GM23338 (cell line): ENCODE results near the gene MTHFSD. TPM values are rescaled to one million over a fixed set of nuclear protein-coding genes. Genes with fewer than 3 reads are reported as not detected.

ENCODE experiments used
- ATAC-seq: fragments of 200-7000 bp; cut with Tn5 transposase; 3 replicates; pipeline ENCODE4 v1.9.1; 2020
- DNase-seq: peaks from one replicate; pipeline ENCODE4 v3.0.0-alpha.2; 2015; ENCODE audit warnings: low spot score
- H2AFZ ChIP-seq: fragments of 200-600 bp; sonication (generic); 2 replicates; pipeline ENCODE4 v1.8.0; 2016; ENCODE audit warnings: antibody characterized with exemption, mild to moderate bottlenecking, moderate library complexity
- H3F3A ChIP-seq: fragments of 200-600 bp; sonication (generic); replicated peaks from 2 replicates; pipeline ENCODE4 v1.8.0; 2017; ENCODE audit warnings: antibody characterized with exemption, mixed run types, low read depth
- H3K27ac ChIP-seq: fragments of 200-600 bp; sonication (generic); 2 replicates; pipeline ENCODE4 v1.6.1; 2016; ENCODE audit warnings: low read depth
- H3K27me3 ChIP-seq: fragments of 200-600 bp; sonication (generic); 2 replicates; pipeline ENCODE4 v1.8.0; 2016; ENCODE audit warnings: mild to moderate bottlenecking, mixed run types, moderate library complexity; ENCODE audit not compliant: insufficient read depth
- H3K36me3 ChIP-seq: fragments of 200-600 bp; sonication (generic); 2 replicates; pipeline ENCODE4 v1.8.0; 2016; ENCODE audit warnings: mild to moderate bottlenecking; ENCODE audit not compliant: insufficient read depth
- H3K4me1 ChIP-seq: fragments of 200-600 bp; sonication (generic); 2 replicates; pipeline ENCODE4 v1.8.0; 2016; ENCODE audit warnings: mild to moderate bottlenecking, moderate library complexity; ENCODE audit not compliant: insufficient read depth
- H3K4me2 ChIP-seq: fragments of 200-600 bp; sonication (generic); 2 replicates; pipeline ENCODE4 v1.7.1; 2017; ENCODE audit warnings: mixed run types
- H3K4me3 ChIP-seq: fragments of 200-600 bp; sonication (generic); 2 replicates; pipeline ENCODE4 v1.6.1; 2016; ENCODE audit warnings: mixed run types
- H3K79me2 ChIP-seq: fragments of 200-600 bp; sonication (generic); replicated peaks from 2 replicates; pipeline ENCODE4 v1.8.0; 2017; ENCODE audit warnings: mild to moderate bottlenecking; ENCODE audit not compliant: insufficient read depth
- H3K9me2 ChIP-seq: fragments of 200-600 bp; sonication (generic); 2 replicates; pipeline ENCODE4 v1.8.0; 2017; ENCODE audit not compliant: insufficient read depth
- H4K20me1 ChIP-seq: fragments of 200-600 bp; sonication (generic); replicated peaks from 2 replicates; pipeline ENCODE4 v1.8.0; 2017; ENCODE audit warnings: mild to moderate bottlenecking; ENCODE audit not compliant: insufficient read depth
- H3K27ac Mint-ChIP-seq: 2 replicates; pipeline ENCODE4 v1.8.0; 2020; ENCODE audit warnings: inconsistent platforms, mild to moderate bottlenecking, moderate library complexity, mixed read lengths
- H3K27me3 Mint-ChIP-seq: 3 replicates; pipeline ENCODE4 v1.8.0; 2022; ENCODE audit warnings: low read depth, mild to moderate bottlenecking, moderate library complexity, mixed read lengths, inconsistent platforms; ENCODE audit not compliant: insufficient read depth, poor library complexity
- H3K36me3 Mint-ChIP-seq: 3 replicates; pipeline ENCODE4 v1.8.0; 2021; ENCODE audit warnings: low read depth, mild to moderate bottlenecking, inconsistent platforms, moderate library complexity, mixed read lengths
- H3K4me1 Mint-ChIP-seq: 3 replicates; pipeline ENCODE4 v1.8.0; 2020; ENCODE audit warnings: mild to moderate bottlenecking, inconsistent platforms, mixed read lengths
- H3K4me3 Mint-ChIP-seq: 3 replicates; pipeline ENCODE4 v1.8.0; 2021; ENCODE audit warnings: moderate library complexity, mild to moderate bottlenecking, inconsistent platforms, mixed read lengths
- H3K9me3 Mint-ChIP-seq: 3 replicates; pipeline ENCODE4 v1.8.0; 2020; ENCODE audit warnings: moderate library complexity, mild to moderate bottlenecking, inconsistent platforms, mixed read lengths
- EZH2 ChIP-seq: fragments of 200-600 bp; sonication (generic); IDR thresholded peaks from one replicate; pipeline ENCODE4 v1.8.0; 2017; ENCODE audit warnings: antibody characterized with exemption, mild to moderate bottlenecking, low read depth; ENCODE audit not compliant: unreplicated experiment
- JUNB ChIP-seq: IDR thresholded peaks from one replicate; pipeline ENCODE4 v1.6.1; 2016; ENCODE audit warnings: antibody characterized with exemption; ENCODE audit not compliant: unreplicated experiment
- NANOG ChIP-seq: IDR thresholded peaks from 2 replicates; pipeline ENCODE4 v1.6.1; 2016; ENCODE audit warnings: antibody characterized with exemption, borderline replicate concordance
- REST ChIP-seq: IDR thresholded peaks from one replicate; pipeline ENCODE4 v1.6.1; 2018; ENCODE audit warnings: antibody characterized with exemption; ENCODE audit not compliant: unreplicated experiment
- STAT1 ChIP-seq: IDR thresholded peaks from one replicate; pipeline ENCODE4 v1.6.1; 2016; ENCODE audit warnings: antibody characterized with exemption; ENCODE audit not compliant: unreplicated experiment
- ZNF114 ChIP-seq: fragments of 250-450 bp; sonication (Bioruptor Pico); IDR thresholded peaks from 2 replicates; pipeline ENCODE4 v1.5.0; 2020; ENCODE audit warnings: mild to moderate bottlenecking, moderate library complexity
- ZNF331 ChIP-seq: fragments of 250-450 bp; sonication (Bioruptor Pico); IDR thresholded peaks from 2 replicates; pipeline ENCODE4 v1.5.0; 2020; ENCODE audit warnings: low read depth, mild to moderate bottlenecking, moderate library complexity
- polyA plus RNA-seq: library from polyadenylated mRNA; unstranded; fragments of >200 nt; fragmentation: Nextera tagmentation; extraction: Ambion mirVana; gene quantifications from 2 replicates; pipeline ENCODE4 v1.2.1, GENCODE V29; 2016
- total RNA-seq: library from RNA; depleted of rRNA; stranded (reverse); fragments of >200 nt; shearing (Covaris generic); gene quantifications from 2 replicates; pipeline ENCODE4 v1.2.3, GENCODE V29; 2014

MTHFSD gene
- total and polyA plus RNA-seq, 2 experiments from 2014 or later = 7.2 to 8.1 TPM

- Histone ChIP-seq H3F3A (peaks cover 4% of the 10 kb centered on the region), H4K20me1 (peaks cover 25% of the 10 kb centered on the region), H3K4me1 (peaks cover 82% of the 10 kb centered on the region), H3K27me3 (peaks cover 99% of the 10 kb centered on the region), H3K27ac (no peak overlapping the region), H3K36me3 (no peaks in the 10 kb centered on the region), H3K9me2 (no peaks in the 10 kb centered on the region), H3K4me2 (peak overlapping the region; percentile 61), H2AFZ (no peak overlapping the region), H3K4me3 (peak overlapping the region; percentile 39; the same call in 1 of the 2 replicates), H3K79me2 (no peaks in the 10 kb centered on the region)
- Mint-ChIP-seq H3K4me3 (peak overlapping the region; percentile 28; the same call in 2 of the 3 replicates), H3K27me3 (peaks cover 98% of the 10 kb centered on the region), H3K9me3 (peaks cover 5% of the 10 kb centered on the region; the same call in 1 of the 3 replicates), H3K36me3 (no peaks in the 10 kb centered on the region; the same call in 2 of the 3 replicates), H3K27ac (no peak overlapping the region), H3K4me1 (peaks cover 70% of the 10 kb centered on the region)
- DNase-seq (peak; percentile 86), ATAC-seq (peak; percentile 2; the same call in 1 of the 3 replicates)
- TF ChIP-seq ZNF114 (CRISPR knock-in tag) (no peak), EZH2 (peak; percentile 68)
Measured at GRCh38 chr16:86573215-86573614, 18.2 kb upstream of the MTHFSD start.

GRCh38 chr16:86572606-86573005 is 17.6 kb upstream of the MTHFSD start:
- no peak overlapping the region for H3K27ac Mint-ChIP-seq
- H3K27me3 ChIP-seq = peaks cover 99% of the 10 kb centered on the region
- H3K27me3 Mint-ChIP-seq = peaks cover 95% of the 10 kb centered on the region
- H3K36me3 Mint-ChIP-seq = no peaks in the 10 kb centered on the region
- H3K4me2 ChIP-seq = peak overlapping the region; percentile 61
- no peaks in the 10 kb centered on the region; the same call in 1 of the 2 replicates for H3F3A ChIP-seq
- no peak overlapping the region for H3K27ac ChIP-seq
- H3K9me2 ChIP-seq = no peaks in the 10 kb centered on the region
- H2AFZ ChIP-seq = no peak overlapping the region
- H3K4me3 Mint-ChIP-seq = peak overlapping the region; percentile 28; the same call in 2 of the 3 replicates
- TF ChIP-seq ZNF331 (no peak), REST (no peak), JUNB (no peak), NANOG (no peak), STAT1 (no peak)
- peak overlapping the region; percentile 39; the same call in 1 of the 2 replicates for H3K4me3 ChIP-seq
- DNase-seq = no peak
- peaks cover 76% of the 10 kb centered on the region for H3K4me1 ChIP-seq
- H4K20me1 ChIP-seq = peaks cover 25% of the 10 kb centered on the region
- H3K9me3 Mint-ChIP-seq = peaks cover 5% of the 10 kb centered on the region; the same call in 1 of the 3 replicates
- ATAC-seq = no peak
- H3K36me3 ChIP-seq = no peaks in the 10 kb centered on the region
- H3K4me1 Mint-ChIP-seq = peaks cover 65% of the 10 kb centered on the region
- H3K79me2 ChIP-seq = no peaks in the 10 kb centered on the region
